Raji (cell line): ENCODE measurements around the gene SBNO1.

Experiments used
- POLR2A ChIP-seq: IDR thresholded peaks from 2 replicates; pipeline ENCODE4 v1.6.1; 2011; ENCODE audit warnings: low read depth, low read length, control low read depth; ENCODE audit not compliant: insufficient read depth

Gene SBNO1

DNA sequence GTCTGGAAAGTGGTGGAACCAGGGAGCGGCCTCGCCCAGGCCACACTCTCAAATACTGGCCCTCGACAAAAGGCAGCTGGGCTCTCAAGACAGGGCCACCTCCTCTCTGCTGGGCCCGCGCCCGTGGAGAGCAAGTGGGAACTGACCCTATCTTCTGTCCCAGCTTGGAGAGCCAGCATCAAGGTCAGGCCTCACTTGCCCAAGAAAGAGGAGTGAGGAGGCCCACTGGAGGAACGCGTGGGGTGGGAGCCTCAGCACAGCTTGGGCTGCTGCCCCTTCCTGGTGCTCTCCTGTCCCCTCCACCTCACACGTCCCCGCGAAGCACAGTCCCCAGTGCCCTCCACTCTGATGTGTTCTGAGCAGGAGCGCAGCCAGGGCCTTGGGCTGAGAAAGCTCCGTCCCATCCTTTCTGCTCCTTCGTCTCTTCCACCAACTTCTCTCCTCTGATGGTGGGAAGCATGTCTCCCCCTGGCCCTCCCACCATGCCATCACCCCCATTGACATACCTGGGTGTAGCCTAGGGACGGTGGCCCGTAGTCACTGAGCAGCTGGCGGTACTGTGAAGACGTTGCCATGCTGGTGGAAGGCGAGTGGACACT lies 97.9 kb downstream of the SBNO1 start:
- TF ChIP-seq POLR2A = no peak

DNA sequence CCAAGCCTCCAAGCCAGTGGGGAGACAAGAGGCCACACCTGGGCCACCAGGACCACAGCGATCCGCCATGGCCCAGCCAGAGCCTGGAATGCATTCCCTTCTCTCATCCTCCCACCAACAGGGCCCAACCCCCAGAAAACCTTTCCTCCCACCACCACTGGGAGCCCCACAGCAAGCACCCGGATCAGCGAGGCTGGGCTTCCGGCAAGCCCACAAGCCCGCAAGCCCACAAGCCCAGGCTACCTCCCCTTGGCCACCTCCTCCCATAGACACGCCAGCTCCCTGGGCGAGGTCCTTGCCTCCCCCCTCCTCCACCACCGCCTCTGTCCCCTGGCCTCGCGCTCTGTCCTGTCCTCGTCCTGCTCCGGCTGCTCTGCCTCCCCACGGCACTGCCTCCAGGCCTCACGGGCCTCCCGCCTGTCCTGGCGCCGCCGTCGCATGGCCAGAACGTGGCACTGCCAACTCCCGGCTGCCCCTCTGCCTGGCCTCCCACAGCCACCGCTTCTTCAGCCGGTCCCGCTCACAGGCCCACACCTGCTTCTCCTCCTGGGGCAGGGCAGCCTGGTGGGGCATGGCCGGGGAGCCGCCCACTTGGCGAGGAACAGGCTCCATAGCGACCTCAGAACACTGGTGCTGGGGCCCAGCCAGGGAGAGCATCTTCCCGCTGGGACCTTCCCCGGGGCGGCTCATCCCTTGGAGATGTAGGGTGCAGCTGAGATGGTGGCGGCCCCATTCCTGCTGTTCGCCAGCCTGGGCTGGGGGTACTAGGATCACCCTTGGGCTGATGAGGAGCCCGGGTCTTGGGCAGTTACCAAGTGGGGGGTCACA lies 98.6 kb downstream of the SBNO1 start:
- TF ChIP-seq POLR2A = no peak

DNA sequence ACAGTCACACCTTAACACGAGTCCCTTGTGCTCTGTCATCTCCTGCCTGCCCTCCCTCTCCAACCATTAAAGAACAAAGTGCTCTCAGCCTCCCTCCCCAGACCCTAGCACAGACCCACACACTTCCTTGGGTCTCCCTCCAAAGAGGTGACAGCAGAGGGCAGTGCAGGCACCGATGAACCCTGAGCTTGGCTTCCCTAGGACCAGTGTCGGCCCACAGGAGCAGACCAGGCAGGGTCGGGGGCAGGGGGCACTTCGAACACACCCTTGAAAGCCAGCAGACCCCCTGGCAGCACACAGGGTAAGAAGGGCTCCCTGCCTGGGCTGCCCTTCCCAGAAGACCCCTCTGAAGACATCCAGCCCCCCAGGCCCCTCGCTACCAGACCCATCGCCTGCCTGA lies 100.0 kb downstream of the SBNO1 start:
- TF ChIP-seq POLR2A = no peak

DNA sequence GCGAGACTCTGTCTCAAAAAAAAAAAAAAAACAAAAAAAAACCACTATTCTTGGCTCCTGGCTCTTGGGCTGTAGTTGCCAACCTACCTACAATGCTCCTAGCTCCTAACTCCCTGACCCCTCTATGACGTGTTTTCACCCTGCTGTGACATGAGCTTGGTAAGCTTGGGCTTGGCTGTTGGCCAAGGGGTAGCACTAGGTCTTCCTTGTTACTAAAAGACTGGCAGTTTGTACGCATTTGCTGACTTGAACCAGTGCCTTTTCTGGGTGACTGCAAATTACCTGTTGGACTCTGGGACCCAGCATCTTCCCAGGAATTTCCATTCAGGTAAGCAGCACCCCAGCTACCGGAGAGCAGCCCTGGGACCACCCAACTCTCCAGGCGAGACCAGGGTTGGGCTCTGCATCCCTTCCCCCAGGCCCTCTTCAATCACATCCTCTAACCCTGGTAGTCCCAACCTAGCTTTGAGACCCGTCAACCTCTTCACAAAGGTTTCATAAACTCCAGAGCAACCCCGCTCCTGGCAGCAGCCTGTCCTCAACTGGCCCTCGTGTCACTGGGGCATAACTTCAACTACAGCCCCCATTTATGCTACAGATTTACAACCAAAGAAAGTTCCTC lies 101.3 kb downstream of the SBNO1 start:
- TF ChIP-seq POLR2A = no peak

DNA sequence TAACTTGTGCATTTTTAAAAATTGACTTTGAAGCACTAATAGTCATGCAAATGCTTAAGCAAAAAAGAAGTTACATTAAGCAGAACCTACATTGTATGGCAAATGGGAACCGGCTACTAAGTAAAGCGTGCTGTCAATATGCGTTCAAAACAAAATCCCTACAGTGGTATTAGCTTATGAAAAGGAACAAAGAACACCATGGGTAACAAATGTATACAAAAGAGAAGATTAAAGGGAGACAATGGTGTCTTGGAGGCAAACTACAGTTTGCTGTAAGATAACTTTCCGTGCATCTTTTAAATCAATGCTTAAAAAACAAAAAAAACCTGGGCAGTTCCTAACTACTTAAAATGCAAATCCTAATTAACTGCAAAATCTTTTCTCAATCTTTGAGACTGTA lies 103.5 kb downstream of the SBNO1 start:
- TF ChIP-seq POLR2A = no peak

DNA sequence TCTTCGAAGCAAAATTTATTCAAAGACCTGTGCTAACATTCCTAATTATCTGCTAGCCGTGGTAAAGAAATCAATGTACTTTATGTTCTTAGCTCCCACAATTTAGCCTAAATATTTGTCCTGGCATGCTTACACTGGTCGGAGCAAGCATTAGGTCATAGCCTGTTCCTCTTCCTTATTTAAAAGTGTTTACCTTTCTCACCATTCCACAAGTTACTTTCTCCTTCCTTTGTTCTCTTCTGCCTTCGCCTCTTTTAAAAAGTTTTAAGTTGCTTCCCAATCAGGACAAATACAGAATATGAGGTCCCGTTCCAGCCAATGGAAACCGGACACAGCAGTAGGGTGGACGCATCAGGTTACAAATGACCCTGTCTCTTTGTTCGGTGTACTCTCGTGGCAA lies 104.6 kb downstream of the SBNO1 start:
- no peak for TF ChIP-seq POLR2A

DNA sequence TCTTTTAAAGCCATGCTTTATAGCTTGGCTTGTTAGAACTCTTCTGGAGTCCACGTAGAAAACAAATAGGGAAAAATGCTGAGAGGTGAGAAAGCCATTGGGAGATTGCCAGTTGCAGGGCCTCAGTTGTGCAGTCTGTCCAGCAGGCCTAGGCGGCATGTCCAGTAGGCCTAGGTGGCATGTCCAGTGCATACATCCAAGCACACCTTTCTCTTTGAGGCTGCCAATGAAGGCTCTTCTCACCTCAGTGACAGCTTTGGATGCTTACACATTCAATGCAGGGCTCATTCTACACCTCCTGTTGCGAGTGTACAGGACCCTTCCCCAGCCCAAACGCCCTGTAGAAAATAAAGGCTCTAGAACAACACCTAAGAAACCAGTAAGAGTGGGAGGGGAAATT lies 106.1 kb downstream of the SBNO1 start:
- no peak for TF ChIP-seq POLR2A

DNA sequence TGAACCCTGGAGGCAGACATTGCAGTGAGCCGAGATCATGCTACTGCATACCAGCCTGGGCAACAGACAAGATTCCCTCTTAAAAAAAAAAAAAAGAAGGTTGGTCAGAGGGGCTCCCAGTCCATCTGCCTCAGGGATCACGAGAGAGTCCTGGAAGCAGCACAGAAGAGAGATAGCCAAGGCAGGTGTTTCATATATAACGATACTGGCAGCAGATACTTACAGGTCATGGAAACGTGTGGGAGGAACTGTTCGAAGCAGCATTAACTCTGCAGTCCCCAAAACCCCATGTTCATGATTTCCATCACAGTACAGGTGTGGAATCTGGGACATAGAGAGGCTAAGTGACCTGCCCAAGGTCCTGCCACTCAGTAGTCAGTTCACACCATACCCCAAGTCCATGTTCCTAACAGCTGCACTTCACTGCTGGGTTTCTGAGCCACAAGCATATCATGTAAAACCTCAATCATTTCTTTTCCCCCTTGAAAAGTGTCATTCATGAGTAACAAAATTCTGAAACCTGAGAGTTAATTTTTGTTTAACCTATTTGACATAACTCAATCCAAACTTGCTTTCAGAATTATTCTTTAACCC lies 109.7 kb downstream of the SBNO1 start:
- TF ChIP-seq POLR2A = no peak

DNA sequence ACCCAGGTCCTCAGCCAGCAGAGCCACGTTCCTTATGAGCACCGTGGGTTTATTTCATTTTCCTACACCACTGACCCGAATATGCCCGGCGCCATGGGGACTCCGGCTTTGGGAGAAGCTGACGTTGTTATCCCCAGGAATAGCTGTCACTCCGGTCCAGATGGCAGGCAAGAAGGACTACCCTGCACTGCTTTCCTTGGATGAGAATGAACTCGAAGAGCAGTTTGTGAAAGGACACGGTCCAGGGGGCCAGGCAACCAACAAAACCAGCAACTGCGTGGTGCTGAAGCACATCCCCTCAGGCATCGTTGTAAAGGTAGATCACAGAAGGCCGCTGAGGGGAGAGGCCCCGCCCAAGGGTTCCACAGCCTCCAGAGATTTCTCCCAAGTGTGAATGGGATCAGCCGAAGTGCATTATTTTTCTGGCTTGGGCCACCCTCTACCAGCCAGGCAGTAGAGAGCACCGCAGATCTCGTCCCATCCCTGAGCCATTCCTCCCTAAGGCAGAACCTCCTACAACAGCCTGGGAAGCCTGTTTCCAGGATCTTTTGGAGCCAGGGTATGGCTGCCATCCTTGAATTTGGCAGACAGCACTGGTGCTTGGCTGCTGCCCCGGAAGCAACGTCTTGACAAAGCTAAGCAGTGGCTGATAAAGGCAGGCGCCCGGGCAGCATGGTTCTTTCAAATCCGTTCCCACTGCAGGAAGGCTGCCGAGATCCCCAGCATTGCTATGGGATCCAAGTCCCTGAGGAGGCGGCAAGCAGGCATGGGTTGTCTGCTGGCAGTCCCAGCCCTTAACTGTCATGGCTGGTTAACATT lies 110.8 kb downstream of the SBNO1 start:
- no peak for TF ChIP-seq POLR2A

DNA sequence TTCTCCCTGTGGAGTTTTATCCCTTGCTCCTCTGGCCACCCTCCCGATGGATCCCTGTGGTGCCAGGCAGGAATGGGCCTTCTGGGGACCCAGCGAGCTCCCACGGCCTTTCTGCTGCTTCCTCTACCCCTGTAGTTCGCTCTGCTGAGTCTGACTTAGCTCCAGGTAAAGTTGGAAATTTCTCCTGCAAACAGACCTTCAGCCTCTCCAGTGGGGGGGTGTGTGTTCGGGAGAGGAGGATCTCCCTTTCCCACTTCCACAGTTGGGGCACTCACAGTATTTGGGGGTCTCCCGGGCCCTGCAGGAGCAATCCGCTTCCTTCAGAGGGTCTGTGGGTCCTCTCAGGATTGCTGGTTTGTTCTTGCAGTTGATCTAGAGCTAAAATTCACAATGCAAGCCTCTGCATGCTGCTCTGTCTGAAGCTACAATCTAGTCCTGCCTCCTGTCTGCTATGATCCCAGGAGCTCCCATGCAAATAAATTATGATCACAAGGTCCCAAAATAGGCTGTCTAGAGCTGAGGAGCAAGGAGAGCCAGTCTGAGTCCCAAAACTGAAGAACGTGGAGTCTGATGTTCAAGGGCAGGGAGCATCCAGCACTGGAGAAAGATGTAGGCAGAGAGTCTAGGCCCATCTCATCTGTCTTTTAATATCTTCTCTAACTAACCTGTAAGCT lies 113.1 kb downstream of the SBNO1 start:
- no peak for TF ChIP-seq POLR2A

DNA sequence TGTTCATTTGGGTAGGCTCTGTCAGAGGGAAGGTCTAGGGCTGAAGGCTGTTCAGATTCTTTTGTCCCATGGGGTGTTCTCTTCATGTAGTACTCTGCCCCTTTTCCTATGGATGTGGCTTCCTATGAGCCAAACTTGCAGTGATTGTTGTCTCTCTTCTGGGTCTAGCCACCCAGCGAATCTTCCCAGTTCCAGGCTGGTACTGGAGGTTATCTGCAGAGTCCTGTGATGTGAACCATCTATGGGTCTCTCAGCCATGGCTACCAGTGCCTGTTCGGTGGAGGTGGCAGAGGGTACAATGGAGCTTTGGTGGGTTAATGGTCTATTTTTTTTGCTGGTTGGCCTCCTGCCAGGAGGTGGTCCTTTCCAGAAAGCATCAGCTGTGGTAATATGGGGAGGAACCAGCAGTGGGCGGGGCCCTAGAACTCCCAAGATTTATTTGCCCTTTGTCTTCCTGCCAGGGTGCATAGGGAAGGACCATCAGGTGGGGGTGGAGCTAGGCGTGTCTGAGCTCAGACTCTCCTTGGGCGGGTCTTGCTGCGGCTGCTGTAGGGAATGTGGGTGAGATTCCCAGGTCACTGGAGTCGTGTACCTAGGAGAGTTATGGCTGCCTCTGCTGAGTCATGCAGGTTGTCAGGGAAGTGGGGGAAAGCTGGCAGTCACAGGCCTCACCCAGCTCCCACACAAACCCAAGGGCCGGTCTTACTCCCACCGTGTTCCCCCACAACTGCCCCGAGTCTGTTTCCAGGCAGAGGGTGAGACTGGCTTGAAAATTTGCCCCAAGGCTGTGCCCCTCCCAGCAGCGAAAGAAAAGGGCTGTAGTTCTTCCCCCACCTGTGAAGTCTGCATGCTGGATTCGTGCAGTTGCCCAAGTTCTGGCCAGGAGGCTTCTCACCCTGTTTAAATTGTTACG lies 113.9 kb downstream of the SBNO1 start:
- TF ChIP-seq POLR2A = no peak

DNA sequence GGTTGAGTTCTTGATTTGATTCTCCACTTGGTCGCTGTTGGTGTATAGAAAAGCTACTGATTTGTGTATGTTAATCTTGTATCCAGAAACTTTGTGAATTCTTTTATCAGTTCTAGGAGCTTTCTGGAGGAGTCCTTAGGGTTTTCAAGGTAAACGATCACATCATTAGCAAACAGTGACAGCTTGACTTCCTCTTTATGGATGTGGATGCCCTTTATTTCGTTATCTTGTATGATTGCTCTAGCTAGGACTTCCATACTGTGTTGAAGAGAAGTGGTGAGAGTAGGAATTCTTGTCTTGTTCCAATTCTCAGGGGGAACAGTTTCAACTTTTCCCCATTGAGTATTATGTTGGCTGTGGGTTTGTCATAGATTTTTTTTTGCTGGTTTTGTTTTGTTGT lies 119.0 kb downstream of the SBNO1 start:
- TF ChIP-seq POLR2A = no peak

DNA sequence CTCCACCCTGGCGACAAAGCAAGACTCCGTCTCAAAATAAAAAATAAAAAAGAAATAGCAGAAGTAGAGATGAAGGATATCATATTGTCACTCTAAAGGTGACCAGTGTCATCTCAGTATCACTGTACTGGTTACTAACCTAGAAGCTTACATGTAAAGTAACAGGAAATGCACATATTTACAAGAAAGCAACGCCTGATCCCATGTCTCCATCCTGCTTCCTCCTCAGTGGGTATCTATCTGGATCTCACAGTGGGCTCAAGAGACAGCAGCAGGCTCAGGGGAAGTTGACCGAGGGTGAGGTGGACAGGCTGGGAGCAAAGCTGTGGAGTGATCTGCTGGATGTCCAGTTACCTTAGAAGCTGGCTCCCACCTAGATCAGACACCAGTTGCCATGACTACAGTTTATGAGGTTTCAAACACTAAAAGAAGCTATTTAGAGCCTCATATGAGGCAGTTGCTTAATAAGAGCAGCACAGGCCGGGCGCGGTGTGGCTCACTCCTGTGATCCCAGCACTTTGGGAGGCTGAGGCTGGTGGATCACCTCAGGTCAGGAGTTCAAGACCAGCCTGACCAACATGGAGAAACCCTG lies 120.9 kb downstream of the SBNO1 start:
- no peak for TF ChIP-seq POLR2A
